IMR-90 (cell line): Measurements from ENCODE around the gene IMMP1L. TPM values are rescaled to one million over a fixed set of nuclear protein-coding genes. Genes with fewer than 3 reads are reported as not detected.

Source experiments
- ATAC-seq: fragments of 200-7000 bp; cut with Tn5 transposase; 2 replicates; pipeline ENCODE4 v1.9.1; 2020; ENCODE audit warnings: low read depth, mild to moderate bottlenecking, moderate library complexity
- BruUV-seq: library from RNA; stranded (reverse); fragments of 400-500 nt; replicated peaks from 2 replicates; lab custom pipeline; 2021; lab: Mats Ljungman, UMichigan
- CTCF ChIA-PET: fragments of 300-600 bp; formaldehyde crosslinking; extraction: SDS; loops from one replicate; lab custom pipeline; 2021; ENCODE audit warnings: antibody characterized with exemption; lab: Yijun Ruan, JAX
- POLR2A ChIA-PET: fragments of 300-600 bp; sonication (Branson Sonifier 250); formaldehyde crosslinking; loops from one replicate; lab custom pipeline; 2022; ENCODE audit warnings: antibody characterized with exemption; ENCODE audit not compliant: unreplicated experiment; lab: Charles Lee
- DNase-seq: peaks from one replicate; pipeline ENCODE4 v3.0.0; 2013
- H2AFZ ChIP-seq: replicated peaks from 2 replicates; pipeline ENCODE3; 2013; ENCODE audit warnings: low read length, mild to moderate bottlenecking; ENCODE audit not compliant: poor library complexity
- H2AK5ac ChIP-seq: 2 replicates; pipeline ENCODE4 v1.6.1; 2013; ENCODE audit warnings: low read depth, low read length, inconsistent platforms
- H2AK9ac ChIP-seq: replicated peaks from 2 replicates; pipeline ENCODE3; 2013; ENCODE audit warnings: mild to moderate bottlenecking, low read depth, low read length, moderate library complexity; ENCODE audit not compliant: poor library complexity
- H2BK120ac ChIP-seq: 2 replicates; pipeline ENCODE4 v1.6.1; 2013; ENCODE audit warnings: low read depth, low read length, inconsistent platforms
- H2BK15ac ChIP-seq: 3 replicates; pipeline ENCODE4 v1.6.1; 2013; ENCODE audit warnings: low read depth, low read length, inconsistent platforms
- H2BK20ac ChIP-seq: 2 replicates; pipeline ENCODE4 v1.6.1; 2013; ENCODE audit warnings: low read depth, mild to moderate bottlenecking, inconsistent platforms, low read length, moderate library complexity
- H2BK5ac ChIP-seq: 2 replicates; pipeline ENCODE4 v1.6.1; 2013; ENCODE audit warnings: mild to moderate bottlenecking, low read depth, low read length, inconsistent platforms; ENCODE audit not compliant: poor library complexity, severe bottlenecking
- H3K14ac ChIP-seq: replicated peaks from 2 replicates; pipeline ENCODE4 v1.6.1; 2013; ENCODE audit warnings: low read depth, low read length, inconsistent platforms
- H3K18ac ChIP-seq: 2 replicates; pipeline ENCODE4 v1.6.1; 2013; ENCODE audit warnings: low read depth, low read length, control low read depth
- H3K23ac ChIP-seq: 2 replicates; pipeline ENCODE4 v1.6.1; 2013; ENCODE audit warnings: low read depth, low read length, inconsistent platforms
- H3K27ac ChIP-seq: 2 replicates; pipeline ENCODE4 v1.5.1; 2013; ENCODE audit warnings: mild to moderate bottlenecking, control low read depth, low read length; ENCODE audit not compliant: insufficient read depth
- H3K27me3 ChIP-seq: 2 replicates; pipeline ENCODE4 v1.6.1; 2013; ENCODE audit warnings: low read length; ENCODE audit not compliant: control insufficient read depth, insufficient read depth
- H3K36me3 ChIP-seq: 2 replicates; pipeline ENCODE4 v1.6.1; 2013; ENCODE audit warnings: low read length, mixed read lengths; ENCODE audit not compliant: control insufficient read depth, insufficient read depth
- H3K4ac ChIP-seq: 2 replicates; pipeline ENCODE4 v1.6.1; 2013; ENCODE audit warnings: low read depth, low read length, inconsistent platforms
- H3K4me1 ChIP-seq: 2 replicates; pipeline ENCODE4 v1.6.1; 2013; ENCODE audit warnings: low read length, mixed read lengths; ENCODE audit not compliant: control insufficient read depth, insufficient read depth
- H3K4me2 ChIP-seq: 2 replicates; pipeline ENCODE4 v1.6.1; 2013; ENCODE audit warnings: low read depth, mild to moderate bottlenecking, control low read depth, low read length, moderate library complexity
- H3K4me3 ChIP-seq: 2 replicates; pipeline ENCODE4 v1.5.1; 2013; ENCODE audit warnings: low read depth, mild to moderate bottlenecking, control low read depth, low read length, moderate library complexity; ENCODE audit not compliant: insufficient read depth
- H3K56ac ChIP-seq: 2 replicates; pipeline ENCODE4 v1.6.1; 2013; ENCODE audit warnings: low read length, inconsistent platforms; ENCODE audit not compliant: insufficient read depth; ENCODE audit errors: extremely low read depth
- H3K79me1 ChIP-seq, 2 experiments: 2 replicates each; pipeline ENCODE4 v1.6.1; 2013; ENCODE audit warnings: low read length in 2 of 2, inconsistent platforms in 1 of 2, low read depth in 1 of 2
- H3K9ac ChIP-seq: 2 replicates; pipeline ENCODE4 v1.6.1; 2013; ENCODE audit warnings: low read depth, low read length, control low read depth
- H3K9me1 ChIP-seq: 2 replicates; pipeline ENCODE4 v1.6.1; 2013; ENCODE audit warnings: low read length, inconsistent platforms; ENCODE audit not compliant: insufficient read depth
- H3K9me3 ChIP-seq: 2 replicates; pipeline ENCODE4 v1.6.1; 2013; ENCODE audit warnings: low read length; ENCODE audit not compliant: control insufficient read depth, insufficient read depth
- H4K20me1 ChIP-seq: 2 replicates; pipeline ENCODE4 v1.6.1; 2013; ENCODE audit warnings: low read length, inconsistent platforms; ENCODE audit not compliant: insufficient read depth
- H4K5ac ChIP-seq: 2 replicates; pipeline ENCODE4 v1.6.1; 2013; ENCODE audit warnings: mild to moderate bottlenecking, low read depth, low read length, control low read depth
- H4K8ac ChIP-seq, 2 experiments: 2 replicates each; pipeline ENCODE4 v1.6.1; 2013; ENCODE audit warnings: low read depth in 2 of 2, low read length in 2 of 2, control low read depth in 1 of 2, inconsistent platforms in 1 of 2
- H4K91ac ChIP-seq: 2 replicates; pipeline ENCODE4 v1.6.1; 2013; ENCODE audit warnings: low read depth, low read length, inconsistent platforms; ENCODE audit not compliant: insufficient read depth
- BHLHE40 ChIP-seq: fragments of 150-350 bp; IDR thresholded peaks from 2 replicates; pipeline ENCODE4 v1.6.1; 2016; ENCODE audit warnings: mild to moderate bottlenecking, low read depth, low read length
- CEBPB ChIP-seq: IDR thresholded peaks from 2 replicates; pipeline ENCODE4 v1.6.1; 2012; ENCODE audit warnings: low read depth, low read length, improper control_type of control experiment
- CHD1 ChIP-seq: IDR thresholded peaks from 2 replicates; pipeline ENCODE4 v1.6.1; 2012; ENCODE audit warnings: low read depth, low read length, improper control_type of control experiment
- ELK1 ChIP-seq: fragments of 150-350 bp; IDR thresholded peaks from 2 replicates; pipeline ENCODE4 v1.6.1; 2016; ENCODE audit warnings: low read depth, mild to moderate bottlenecking, low read length, moderate library complexity, borderline replicate concordance
- FOS ChIP-seq: fragments of 150-350 bp; IDR thresholded peaks from 2 replicates; pipeline ENCODE4 v1.6.1; 2016; ENCODE audit warnings: low read depth, low read length
- MAFK ChIP-seq: IDR thresholded peaks from 2 replicates; pipeline ENCODE4 v1.6.1; 2012; ENCODE audit warnings: low read depth, low read length, improper control_type of control experiment
- MAZ ChIP-seq: IDR thresholded peaks from 2 replicates; pipeline ENCODE4 v1.6.1; 2012; ENCODE audit warnings: low read depth, mild to moderate bottlenecking, low read length, improper control_type of control experiment, moderate library complexity, borderline replicate concordance
- MXI1 ChIP-seq: IDR thresholded peaks from 2 replicates; pipeline ENCODE4 v1.6.1; 2012; ENCODE audit warnings: low read depth, mild to moderate bottlenecking, low read length, moderate library complexity, borderline replicate concordance
- NFE2L2 ChIP-seq: fragments of 150-350 bp; IDR thresholded peaks from 2 replicates; pipeline ENCODE4 v1.6.1; 2016; ENCODE audit warnings: low read depth, mild to moderate bottlenecking, low read length
- POLR2A ChIP-seq: IDR thresholded peaks from 2 replicates; pipeline ENCODE4 v1.6.1; 2012; ENCODE audit warnings: mild to moderate bottlenecking, low read depth, low read length
- RAD21 ChIP-seq: IDR thresholded peaks from 2 replicates; pipeline ENCODE4 v1.6.1; 2012; ENCODE audit warnings: low read length, improper control_type of control experiment
- RCOR1 ChIP-seq: IDR thresholded peaks from 2 replicates; pipeline ENCODE4 v1.6.1; 2012; ENCODE audit warnings: mild to moderate bottlenecking, low read length, improper control_type of control experiment; ENCODE audit not compliant: insufficient replicate concordance
- RFX5 ChIP-seq: IDR thresholded peaks from 2 replicates; pipeline ENCODE4 v1.8.0; 2012; ENCODE audit warnings: low read depth, mild to moderate bottlenecking, low read length, moderate library complexity
- SMC3 ChIP-seq: fragments of 150-350 bp; IDR thresholded peaks from 2 replicates; pipeline ENCODE4 v1.6.1; 2016; ENCODE audit warnings: low read depth, mild to moderate bottlenecking, antibody characterized with exemption, low read length, moderate library complexity
- USF2 ChIP-seq: fragments of 150-350 bp; IDR thresholded peaks from 2 replicates; pipeline ENCODE4 v1.6.1; 2017; ENCODE audit warnings: mild to moderate bottlenecking, antibody characterized with exemption, low read length, low read depth
- WGBS, 2 experiments: methylation state at CpG; one replicate each; pipeline versions ENCODE4 v1.1.5 to v1.1.7; 2013; ENCODE audit warnings: missing lambda C conversion rate in 2 of 2; ENCODE audit not compliant: insufficient read length in 1 of 2; ENCODE audit errors: extremely low coverage in 2 of 2; 5-methylcytosine and 5-hydroxymethylcytosine counted together
- dilution Hi-C: fragments of 300-500 bp; cut with HindIII; formaldehyde crosslinking; loops from one replicate; pipeline ENCODE4 v1.14.3; 2018; ENCODE audit warnings: low sequenced_read_pairs; ENCODE audit not compliant: unreplicated experiment
- in situ Hi-C: fragments of 300-500 bp; cut with MboI; formaldehyde crosslinking; loops from 3 replicates; pipeline ENCODE4 v1.14.3; 2019; ENCODE audit warnings: low sequenced_read_pairs, inconsistent platforms, mixed read lengths
- intact Hi-C: fragments of 100-400 bp; cut with micrococcal nuclease; formaldehyde crosslinking; loops from 2 replicates; pipeline ENCODE4 v1.10.0; 2022
- polyA plus RNA-seq, 3 experiments: library from polyadenylated mRNA; depleted of rRNA; stranded (reverse); fragments of >200 nt; gene quantifications; 2 replicates each; pipeline ENCODE4 v1.2.3, GENCODE V29; 2012; ENCODE audit warnings: low replicate concordance in 1 of 3
- total RNA-seq: library from RNA; depleted of rRNA; stranded (reverse); fragments of >200 nt; gene quantifications from 2 replicates; pipeline ENCODE4 v1.2.3, GENCODE V29; 2012
- TF ChIP-seq, protein P1 (sequence below): conservative IDR thresholded peaks from 2 replicates; pipeline ENCODE4 v1.5.1; 2012; ENCODE audit warnings: mild to moderate bottlenecking, low read depth, low read length, improper control_type of control experiment

IMMP1L gene
- total and polyA plus RNA-seq, 2 of the 4 experiments (the other 2 are of a cell fraction): 5.0 to 10.7 TPM

- Histone ChIP-seq H2AK9ac (no peak overlapping the region), H4K20me1 (no peaks in the 10 kb centered on the region), H2BK15ac (no peak overlapping the region), H3K4ac (no peak overlapping the region), H4K5ac (no peak overlapping the region), H3K4me1 (no peaks in the 10 kb centered on the region), H3K9ac (no peak overlapping the region), H2BK20ac (no peak overlapping the region), H3K4me3 (no peak overlapping the region), H3K23ac (no peak overlapping the region), H3K79me1 (peaks cover 0 to 13% of the 10 kb centered on the region in 2 experiments; a peak in 3 of 4 replicates), H3K18ac (no peak overlapping the region), H4K8ac (no peak overlapping the region), H3K4me2 (no peak overlapping the region), H2AK5ac (no peak overlapping the region), H3K36me3 (no peaks in the 10 kb centered on the region), H3K9me1 (no peaks in the 10 kb centered on the region), H3K14ac (no peak overlapping the region), H2BK5ac (no peak overlapping the region), H2BK120ac (no peak overlapping the region), H4K91ac (no peak overlapping the region), H3K56ac (no peak overlapping the region), H3K27ac (no peak overlapping the region), H3K9me3 (no peaks in the 10 kb centered on the region), H3K27me3 (no peaks in the 10 kb centered on the region), H2AFZ (no peak overlapping the region)
- intact Hi-C loops: loop anchor here (10.0 kb wide), 1 partner anchor 302 kb away; no protein-coding TSS in a partner anchor
- POLR2A ChIA-PET: no interaction called here
- in situ Hi-C loops: loop anchor here (10.0 kb wide), 1 partner anchor 382 kb away; no protein-coding TSS in a partner anchor
- DNase-seq (no peak), ATAC-seq (no peak)
- CTCF ChIA-PET: no interaction called here
- no TSS peak for BruUV-seq
- WGBS, 2 experiments: no CpG with 5 or more reads among the region's 4 CpGs
- TF ChIP-seq NFE2L2: no peak
- no peak for TF ChIP-seq USF2
- TF ChIP-seq, protein P1, sequence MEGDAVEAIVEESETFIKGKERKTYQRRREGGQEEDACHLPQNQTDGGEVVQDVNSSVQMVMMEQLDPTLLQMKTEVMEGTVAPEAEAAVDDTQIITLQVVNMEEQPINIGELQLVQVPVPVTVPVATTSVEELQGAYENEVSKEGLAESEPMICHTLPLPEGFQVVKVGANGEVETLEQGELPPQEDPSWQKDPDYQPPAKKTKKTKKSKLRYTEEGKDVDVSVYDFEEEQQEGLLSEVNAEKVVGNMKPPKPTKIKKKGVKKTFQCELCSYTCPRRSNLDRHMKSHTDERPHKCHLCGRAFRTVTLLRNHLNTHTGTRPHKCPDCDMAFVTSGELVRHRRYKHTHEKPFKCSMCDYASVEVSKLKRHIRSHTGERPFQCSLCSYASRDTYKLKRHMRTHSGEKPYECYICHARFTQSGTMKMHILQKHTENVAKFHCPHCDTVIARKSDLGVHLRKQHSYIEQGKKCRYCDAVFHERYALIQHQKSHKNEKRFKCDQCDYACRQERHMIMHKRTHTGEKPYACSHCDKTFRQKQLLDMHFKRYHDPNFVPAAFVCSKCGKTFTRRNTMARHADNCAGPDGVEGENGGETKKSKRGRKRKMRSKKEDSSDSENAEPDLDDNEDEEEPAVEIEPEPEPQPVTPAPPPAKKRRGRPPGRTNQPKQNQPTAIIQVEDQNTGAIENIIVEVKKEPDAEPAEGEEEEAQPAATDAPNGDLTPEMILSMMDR: no peak
- TF ChIP-seq POLR2A: no peak
- TF ChIP-seq BHLHE40: no peak
- TF ChIP-seq RCOR1: no peak
- TF ChIP-seq ELK1: no peak
- TF ChIP-seq CHD1: no peak
- TF ChIP-seq RAD21: no peak
- no peak for TF ChIP-seq SMC3
- TF ChIP-seq MAFK: no peak
- no peak for TF ChIP-seq RFX5
- no peak for TF ChIP-seq FOS
- no peak for TF ChIP-seq CEBPB
- no peak for TF ChIP-seq MXI1
- TF ChIP-seq MAZ: no peak
- dilution Hi-C loops: no loop called here
Measured at GRCh38 chr11:31493235-31493634, 16.2 kb downstream of the IMMP1L start.
